GM10266 (cell line): ENCODE results near the gene LY6G5C.

Source experiments
- DNase-seq: peaks from one replicate; pipeline ENCODE4 v3.0.0; 2012; ENCODE audit errors: extremely low spot score
- TF ChIP-seq, protein P1 (sequence below): IDR thresholded peaks from 2 replicates; pipeline ENCODE4 v1.5.1; 2012; ENCODE audit warnings: mild to moderate bottlenecking, low read depth; ENCODE audit not compliant: control insufficient read depth, insufficient read depth; ENCODE audit errors: missing control alignments

The LY6G5C gene

DNA sequence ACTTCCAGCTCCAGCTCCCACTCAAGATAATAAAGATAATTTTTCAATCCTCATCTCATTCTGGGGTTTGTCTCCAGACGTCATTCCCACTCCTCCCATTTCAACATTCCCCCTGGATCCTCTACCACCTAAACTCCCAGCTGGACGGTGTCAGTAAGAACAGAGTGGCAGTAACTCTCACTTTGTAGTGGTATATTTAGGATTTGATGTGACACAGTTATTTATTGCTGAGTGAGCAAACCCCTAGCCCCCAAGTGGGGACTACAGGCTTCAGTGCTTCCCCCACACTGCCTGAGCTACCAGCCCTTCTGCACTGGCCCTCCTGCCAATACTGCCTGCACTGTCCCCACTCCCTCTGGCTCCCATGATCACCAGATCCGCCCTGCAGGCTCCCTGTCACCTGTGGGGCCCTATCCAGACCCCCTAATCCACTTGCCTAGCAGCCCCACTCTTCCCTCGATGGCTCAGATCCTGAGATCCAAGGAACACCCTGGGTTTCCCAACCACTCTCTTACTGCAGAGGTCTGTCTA lies 22.6 kb downstream of the LY6G5C start:
- TF ChIP-seq, protein P1, sequence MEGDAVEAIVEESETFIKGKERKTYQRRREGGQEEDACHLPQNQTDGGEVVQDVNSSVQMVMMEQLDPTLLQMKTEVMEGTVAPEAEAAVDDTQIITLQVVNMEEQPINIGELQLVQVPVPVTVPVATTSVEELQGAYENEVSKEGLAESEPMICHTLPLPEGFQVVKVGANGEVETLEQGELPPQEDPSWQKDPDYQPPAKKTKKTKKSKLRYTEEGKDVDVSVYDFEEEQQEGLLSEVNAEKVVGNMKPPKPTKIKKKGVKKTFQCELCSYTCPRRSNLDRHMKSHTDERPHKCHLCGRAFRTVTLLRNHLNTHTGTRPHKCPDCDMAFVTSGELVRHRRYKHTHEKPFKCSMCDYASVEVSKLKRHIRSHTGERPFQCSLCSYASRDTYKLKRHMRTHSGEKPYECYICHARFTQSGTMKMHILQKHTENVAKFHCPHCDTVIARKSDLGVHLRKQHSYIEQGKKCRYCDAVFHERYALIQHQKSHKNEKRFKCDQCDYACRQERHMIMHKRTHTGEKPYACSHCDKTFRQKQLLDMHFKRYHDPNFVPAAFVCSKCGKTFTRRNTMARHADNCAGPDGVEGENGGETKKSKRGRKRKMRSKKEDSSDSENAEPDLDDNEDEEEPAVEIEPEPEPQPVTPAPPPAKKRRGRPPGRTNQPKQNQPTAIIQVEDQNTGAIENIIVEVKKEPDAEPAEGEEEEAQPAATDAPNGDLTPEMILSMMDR: no peak

DNA sequence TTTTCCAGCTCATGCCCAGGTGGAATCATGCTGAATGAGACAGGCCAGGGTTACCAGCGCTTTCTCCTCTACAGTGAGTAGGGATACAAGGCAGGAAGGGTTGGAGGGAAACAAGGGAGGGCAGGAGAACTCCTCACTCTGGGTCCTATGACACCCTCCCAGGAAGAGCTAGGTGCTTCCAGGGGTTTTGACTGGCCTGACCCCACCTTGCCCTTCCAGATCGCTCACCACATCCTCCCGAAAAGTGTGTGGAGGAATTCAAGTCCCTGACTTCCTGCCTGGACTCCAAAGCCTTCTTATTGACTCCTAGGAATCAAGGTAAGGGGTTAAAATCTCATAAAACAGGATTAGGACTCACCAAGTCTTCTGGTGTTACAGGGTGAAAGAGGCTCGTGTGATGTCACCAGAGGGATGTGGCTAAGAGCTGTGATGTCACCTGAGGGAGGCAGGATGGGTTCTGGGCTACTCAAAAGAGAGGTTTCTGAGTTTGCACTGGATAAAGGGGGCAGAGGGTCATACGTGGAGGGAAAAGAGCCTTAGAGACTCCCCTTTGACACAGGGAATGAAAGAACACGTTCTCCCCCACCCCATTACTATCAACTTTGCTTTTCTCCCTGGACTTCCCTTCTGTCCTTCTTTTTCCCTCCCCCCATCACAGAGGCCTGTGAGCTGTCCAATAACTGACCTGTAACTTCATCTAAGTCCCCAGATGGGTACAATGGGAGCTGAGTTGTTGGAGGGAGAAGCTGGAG lies 23.3 kb downstream of the LY6G5C start:
- TF ChIP-seq, protein P1: no peak
- DNase-seq: no peak

More for the DNA sequence above, 22.6 kb downstream of the LY6G5C start:
- DNase-seq: no peak

DNA sequence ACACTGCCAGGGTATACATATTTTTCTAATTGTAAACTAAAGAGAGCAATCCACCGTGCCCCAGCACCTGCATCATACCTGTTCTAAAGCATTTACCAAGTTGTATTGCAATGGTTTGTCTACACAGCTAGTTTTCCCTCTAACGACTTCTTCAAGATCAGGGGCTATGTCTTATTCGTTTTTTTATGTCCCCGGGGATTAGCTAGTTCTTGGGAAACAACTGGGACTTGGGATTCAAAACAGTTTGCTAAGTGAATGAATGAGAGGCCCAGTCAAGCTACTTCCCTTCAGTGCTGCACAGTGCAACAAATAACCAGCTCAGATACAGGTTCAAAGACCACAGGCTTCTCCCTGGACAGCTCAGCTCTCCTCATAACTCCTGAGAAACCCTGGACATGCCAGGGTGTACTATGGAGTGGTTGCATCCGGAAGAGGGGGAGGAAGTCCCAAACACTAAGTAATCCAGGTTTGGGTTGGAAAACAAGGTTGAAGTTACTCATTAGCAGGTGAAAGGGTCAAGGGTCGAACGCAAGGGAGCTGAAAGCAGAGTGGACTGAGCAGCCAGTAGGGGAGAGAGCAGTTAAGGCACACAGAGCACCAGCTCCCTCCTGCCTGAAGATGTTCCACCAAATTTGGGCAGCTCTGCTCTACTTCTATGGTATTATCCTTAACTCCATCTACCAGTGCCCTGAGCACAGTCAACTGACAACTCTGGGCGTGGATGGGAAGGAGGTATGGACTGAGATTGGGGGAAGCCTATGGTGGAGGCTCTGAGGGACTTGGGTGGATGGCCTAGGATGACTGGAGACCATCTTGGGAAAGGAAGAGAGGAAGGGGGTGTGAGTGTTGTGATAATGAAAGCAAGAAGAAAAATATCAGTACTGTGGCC lies 25.3 kb downstream of the LY6G5C start, which contains the start of gene APOM:
TSS of gene APOM (plus strand) at position 546 of the 889 bp plus-strand sequence. CDS start at position 619, 73 bp downstream.
- TF ChIP-seq, protein P1: no peak
- no peak for DNase-seq

DNA sequence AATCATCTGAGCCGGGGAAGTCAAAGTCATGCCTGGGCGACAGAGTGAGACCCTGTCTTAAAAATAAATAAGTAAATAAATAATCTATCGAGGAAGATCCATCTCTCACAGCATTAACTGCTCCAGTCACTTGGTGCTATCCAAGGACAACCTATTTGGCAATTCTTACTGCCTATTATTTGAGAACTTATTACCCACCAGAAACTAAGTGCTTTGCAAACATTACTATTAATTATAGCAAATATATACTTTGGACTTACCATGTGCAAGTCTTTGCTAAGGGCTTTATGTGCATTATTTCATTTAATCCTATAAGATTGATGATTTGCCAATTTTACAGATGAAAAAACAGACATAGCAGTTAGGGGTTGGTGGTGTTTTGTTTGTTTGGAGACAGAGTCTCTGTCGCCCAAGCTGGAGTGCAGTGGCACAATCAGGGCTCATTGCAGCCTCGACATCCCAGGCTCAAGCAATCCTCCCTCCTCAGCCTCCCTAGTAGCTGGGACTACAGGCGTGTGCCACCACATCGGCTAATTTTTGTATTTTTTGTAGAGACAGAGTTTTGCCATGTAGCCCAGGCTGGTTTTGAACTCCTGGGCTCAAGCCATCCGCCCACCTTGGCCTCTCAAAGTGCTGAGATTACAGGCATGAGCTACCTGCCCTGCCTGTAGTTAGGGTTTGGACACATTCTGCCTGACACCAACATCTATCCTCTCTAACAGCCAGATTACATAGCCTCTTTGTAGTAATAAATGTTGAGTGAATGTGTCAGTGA lies 26.1 kb downstream of the LY6G5C start:
- DNase-seq: no peak
- TF ChIP-seq, protein P1: no peak

DNA sequence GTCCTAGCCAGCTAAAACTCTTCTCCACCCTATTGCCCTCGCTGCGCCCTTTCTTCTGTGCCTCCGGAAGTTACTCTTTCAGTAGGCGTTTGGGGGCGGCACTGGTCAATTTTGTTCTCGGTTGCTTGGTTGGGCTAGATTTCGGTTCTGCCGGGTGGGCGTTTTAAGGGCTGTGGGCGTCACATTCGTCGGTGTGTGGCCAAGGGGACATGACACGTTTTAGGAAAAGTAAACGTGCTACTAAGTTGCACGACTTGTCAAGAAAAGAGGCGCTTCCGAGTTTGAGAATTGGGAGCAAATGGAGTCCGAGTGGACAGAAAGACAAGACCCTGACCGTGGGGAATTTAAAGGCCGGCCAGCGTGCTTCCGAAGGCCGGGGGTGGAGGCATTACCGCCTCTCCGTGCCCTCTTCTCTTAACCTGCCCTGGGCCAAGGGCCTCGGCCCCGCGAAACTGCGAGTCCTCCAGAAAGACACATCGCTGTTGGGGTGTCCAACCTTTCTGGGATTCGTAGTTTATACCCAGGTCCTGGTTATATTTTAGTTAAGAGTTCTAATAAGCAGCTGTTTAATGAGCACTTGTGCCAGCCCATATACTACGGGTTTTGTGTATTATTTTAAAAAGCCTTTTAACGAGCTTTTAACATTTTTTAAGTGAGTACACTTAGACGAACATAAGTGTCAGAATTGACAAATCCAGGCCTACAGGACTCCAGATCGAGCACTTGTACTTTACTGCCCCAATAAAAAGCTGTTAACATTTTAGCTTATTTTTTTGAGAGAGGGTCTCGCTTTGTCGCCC lies 27.7 kb downstream of the LY6G5C start:
- TF ChIP-seq, protein P1: no peak
- DNase-seq: peak; percentile 91

DNA sequence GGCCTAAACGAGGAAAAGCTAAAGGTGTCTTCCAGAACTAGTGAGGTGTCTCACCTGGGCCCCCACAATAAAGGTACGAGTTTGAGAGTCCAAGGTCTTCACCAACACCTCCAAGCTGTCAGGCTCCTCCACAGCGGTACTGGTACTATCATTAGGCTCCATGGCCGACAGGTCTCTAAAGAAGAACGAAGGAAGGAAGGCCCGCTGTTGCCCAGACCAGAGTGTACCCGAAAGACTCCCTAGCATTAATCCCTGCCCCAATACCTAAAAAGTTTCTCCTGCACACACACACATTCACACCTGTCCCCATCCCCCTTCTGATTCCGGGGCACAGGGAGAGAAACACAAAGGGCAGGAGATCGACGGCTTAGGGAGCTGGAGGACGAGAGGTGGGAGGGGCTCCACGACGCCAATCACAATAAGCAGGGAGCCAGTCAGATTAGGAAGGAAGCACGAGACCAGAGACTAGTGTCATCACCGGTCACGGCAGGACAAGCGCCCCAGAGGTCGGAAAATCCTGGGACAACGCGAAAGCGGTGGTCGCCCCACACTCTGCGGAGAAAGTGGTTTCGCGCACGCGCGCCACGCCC lies 29.2 kb downstream of the LY6G5C start:
- DNase-seq: peak; percentile 71
- TF ChIP-seq, protein P1: no peak
